Ascending aorta (tissue), 2 donors: Measurements from ENCODE around the gene GPR153. TPM values are rescaled to one million over a fixed set of nuclear protein-coding genes. Genes with fewer than 3 reads are reported as not detected.

Experiments used
- DNase-seq, 2 donors: peaks; one replicate each; pipeline ENCODE4 v3.0.0-alpha.2; 2019; ENCODE audit warnings: low spot score in 2 of 2
- H3K27ac ChIP-seq, 2 donors: fragments of 200-600 bp; sonication (generic); one replicate each; pipeline ENCODE4 v1.5.1; 2016 to 2017; ENCODE audit warnings: mild to moderate bottlenecking in 1 of 2
- H3K27me3 ChIP-seq: fragments of 200-600 bp; sonication (generic); one replicate; pipeline ENCODE4 v1.5.1; 2017
- H3K36me3 ChIP-seq, 2 donors: fragments of 200-600 bp; sonication (generic); one replicate each; pipeline ENCODE4 v1.5.1; 2016
- H3K4me1 ChIP-seq, 2 donors: fragments of 200-600 bp; sonication (generic); one replicate each; pipeline ENCODE4 v1.5.1; 2016 to 2017; ENCODE audit warnings: mild to moderate bottlenecking in 1 of 2
- H3K4me3 ChIP-seq, 2 donors: fragments of 200-600 bp; sonication (generic); one replicate each; pipeline ENCODE4 v1.5.1; 2016 to 2017; ENCODE audit warnings: mild to moderate bottlenecking in 1 of 2
- H3K9me3 ChIP-seq, 2 donors: fragments of 200-600 bp; sonication (generic); one replicate each; pipeline ENCODE4 v1.5.1; 2016
- intact Hi-C: fragments of 100-400 bp; cut with DNase I; formaldehyde crosslinking; loops from one replicate; pipeline ENCODE4 v1.15.1; 2023
- total RNA-seq: library from RNA; depleted of rRNA; stranded (reverse); fragments of >200 nt; gene quantifications from one replicate; pipeline ENCODE4 v1.1.0, GENCODE V29; 2016
- TF ChIP-seq, protein P1 (sequence below), 3 experiments: fragments of 200-600 bp in 2 of 3; fragments of 450-650 bp in 1 of 3; sonication (generic) in 2 of 3; IDR thresholded peaks; one replicate each; pipeline ENCODE4 v1.5.1; 2016 to 2019; ENCODE audit warnings: antibody characterized with exemption in 3 of 3, mild to moderate bottlenecking in 1 of 3, moderate library complexity in 1 of 3

Gene GPR153
- total RNA-seq, 1 donor from 2014 or later: 24.3 TPM

DNA sequence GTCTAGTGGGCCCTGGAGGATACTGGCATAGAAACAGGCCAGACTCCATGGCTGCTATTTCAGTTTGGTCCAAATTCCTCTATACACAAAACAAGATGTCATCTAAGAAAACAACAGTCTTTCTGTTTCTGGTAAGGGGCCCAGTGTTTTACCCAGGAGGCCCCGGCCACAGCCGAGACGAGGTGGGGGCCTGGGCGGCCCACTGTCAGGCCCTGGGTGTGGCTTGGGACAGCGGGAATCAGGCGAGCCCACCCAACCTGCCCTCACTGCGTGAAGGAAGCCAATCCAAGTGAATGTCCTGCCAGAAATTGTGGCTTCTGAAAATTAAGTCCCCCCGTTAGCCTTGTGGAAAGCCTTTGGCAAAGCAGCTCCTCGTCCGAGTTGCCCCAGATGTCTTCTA lies 31.2 kb upstream of the GPR153 start:
- Histone ChIP-seq H3K4me1 (peaks cover 7 to 14% of the 10 kb centered on the region in 2 donors), H3K27ac (no peak overlapping the region)
- intact Hi-C loops: no loop called here

DNA sequence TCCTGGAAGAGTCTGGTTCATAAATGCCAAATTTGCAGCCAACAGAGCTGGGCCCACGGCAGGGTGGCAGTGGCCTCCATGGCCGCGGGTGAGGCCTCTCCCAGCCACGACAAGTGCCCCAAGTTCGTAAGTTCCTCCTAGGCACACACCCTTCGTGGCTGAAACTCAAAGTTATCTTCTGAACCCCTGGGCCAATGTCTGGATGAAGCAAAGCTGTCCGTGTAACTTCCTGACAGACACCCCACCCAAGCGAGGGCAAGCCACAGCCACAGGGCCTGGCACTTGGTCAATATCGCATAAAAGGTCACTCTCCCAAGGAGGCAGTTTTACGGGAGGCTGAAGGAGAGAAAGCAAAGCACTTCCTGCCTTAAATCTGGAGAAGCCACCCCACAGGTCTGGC lies 27.8 kb upstream of the GPR153 start:
- intact Hi-C loops: no loop called here
- Histone ChIP-seq H3K27ac (no peak overlapping the region), H3K36me3 (peaks cover 0 to 4% of the 10 kb centered on the region in 2 donors), H3K9me3 (no peaks in the 10 kb centered on the region), H3K4me1 (peaks cover 7 to 15% of the 10 kb centered on the region in 2 donors), H3K27me3 (no peaks in the 10 kb centered on the region), H3K4me3 (no peak overlapping the region)
- no peak for DNase-seq
- TF ChIP-seq, protein P1, sequence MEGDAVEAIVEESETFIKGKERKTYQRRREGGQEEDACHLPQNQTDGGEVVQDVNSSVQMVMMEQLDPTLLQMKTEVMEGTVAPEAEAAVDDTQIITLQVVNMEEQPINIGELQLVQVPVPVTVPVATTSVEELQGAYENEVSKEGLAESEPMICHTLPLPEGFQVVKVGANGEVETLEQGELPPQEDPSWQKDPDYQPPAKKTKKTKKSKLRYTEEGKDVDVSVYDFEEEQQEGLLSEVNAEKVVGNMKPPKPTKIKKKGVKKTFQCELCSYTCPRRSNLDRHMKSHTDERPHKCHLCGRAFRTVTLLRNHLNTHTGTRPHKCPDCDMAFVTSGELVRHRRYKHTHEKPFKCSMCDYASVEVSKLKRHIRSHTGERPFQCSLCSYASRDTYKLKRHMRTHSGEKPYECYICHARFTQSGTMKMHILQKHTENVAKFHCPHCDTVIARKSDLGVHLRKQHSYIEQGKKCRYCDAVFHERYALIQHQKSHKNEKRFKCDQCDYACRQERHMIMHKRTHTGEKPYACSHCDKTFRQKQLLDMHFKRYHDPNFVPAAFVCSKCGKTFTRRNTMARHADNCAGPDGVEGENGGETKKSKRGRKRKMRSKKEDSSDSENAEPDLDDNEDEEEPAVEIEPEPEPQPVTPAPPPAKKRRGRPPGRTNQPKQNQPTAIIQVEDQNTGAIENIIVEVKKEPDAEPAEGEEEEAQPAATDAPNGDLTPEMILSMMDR (IDR thresholded peaks at IDR 0.05): no peak

More for the DNA sequence above, 31.2 kb upstream of the GPR153 start:
- no peak for DNase-seq
- H3K9me3 ChIP-seq: no peaks in the 10 kb centered on the region
- TF ChIP-seq, protein P1 (IDR thresholded peaks at IDR 0.05): no peak
- peaks cover 0 to 14% of the 10 kb centered on the region in 2 donors for H3K36me3 ChIP-seq
- H3K27me3 ChIP-seq: no peaks in the 10 kb centered on the region
- H3K4me3 ChIP-seq: no peak overlapping the region

- H3K27ac ChIP-seq: peak overlapping the region in 1 of 2 donors; percentile 29
- TF ChIP-seq, protein P1 (IDR thresholded peaks at IDR 0.05): no peak
- no peak overlapping the region for H3K4me3 ChIP-seq
- no peaks in the 10 kb centered on the region for H3K27me3 ChIP-seq
- intact Hi-C loops: no loop called here
- no peak for DNase-seq
- peaks cover 7 to 15% of the 10 kb centered on the region in 2 donors for H3K4me1 ChIP-seq
- no peaks in the 10 kb centered on the region for H3K9me3 ChIP-seq
- H3K36me3 ChIP-seq: peaks cover 0 to under 1% of the 10 kb centered on the region in 2 donors
These were observed 27.1 kb upstream of the GPR153 start for GRCh38 chr1:6288026-6288425.

DNA sequence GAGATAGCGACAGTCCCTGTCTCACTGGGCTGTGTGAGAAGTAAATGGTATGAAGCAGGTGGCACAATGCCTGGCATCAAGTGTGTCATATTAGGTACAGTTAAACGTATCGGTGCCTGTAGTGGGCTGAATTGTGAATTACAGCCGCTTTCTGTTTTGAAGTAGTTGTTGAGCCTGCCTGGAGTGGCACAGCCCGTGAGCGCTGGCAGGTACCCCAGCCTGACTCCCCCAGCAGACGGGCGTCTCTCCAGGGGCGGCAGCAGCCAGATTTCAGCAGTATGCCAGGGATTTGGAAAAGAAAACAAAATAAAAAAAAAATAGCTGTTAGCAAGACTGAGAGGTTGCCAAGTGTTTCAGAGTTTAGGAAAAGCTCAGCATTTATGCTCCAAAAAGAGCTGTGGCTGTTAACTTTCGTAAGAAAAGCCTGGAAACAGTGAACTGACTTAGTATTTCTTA lies 26.6 kb upstream of the GPR153 start:
- Histone ChIP-seq H3K36me3 (no peaks in the 10 kb centered on the region), H3K4me1 (peaks cover 7 to 15% of the 10 kb centered on the region in 2 donors), H3K27me3 (no peaks in the 10 kb centered on the region), H3K27ac (peak overlapping the region; percentile 29 to 37), H3K9me3 (no peaks in the 10 kb centered on the region), H3K4me3 (peak overlapping the region in 1 of 2 donors; percentile 1)
- DNase-seq: peak in 1 of 2 donors; percentile 75
- intact Hi-C loops: no loop called here
- TF ChIP-seq, protein P1 (IDR thresholded peaks at IDR 0.05): no peak

- intact Hi-C loops: no loop called here
- peak overlapping the region; percentile 29 to 37 for H3K27ac ChIP-seq
- no peaks in the 10 kb centered on the region for H3K36me3 ChIP-seq
- no peak for DNase-seq
- peaks cover 7 to 15% of the 10 kb centered on the region in 2 donors for H3K4me1 ChIP-seq
- no peaks in the 10 kb centered on the region for H3K27me3 ChIP-seq
- TF ChIP-seq, protein P1 (IDR thresholded peaks at IDR 0.05): no peak
- no peaks in the 10 kb centered on the region for H3K9me3 ChIP-seq
- no peak overlapping the region for H3K4me3 ChIP-seq
These were observed 26.1 kb upstream of the GPR153 start for GRCh38 chr1:6287029-6287428.

GRCh38 chr1:6286266-6286665 lies 25.4 kb upstream of the GPR153 start:
- TF ChIP-seq, protein P1 (IDR thresholded peaks at IDR 0.05): no peak
- no peak overlapping the region for H3K27ac ChIP-seq

More at GRCh38 chr1:6286266-6286665, 25.4 kb upstream of the GPR153 start:
- Histone ChIP-seq H3K27me3 (no peaks in the 10 kb centered on the region), H3K4me1 (peaks cover 7 to 15% of the 10 kb centered on the region in 2 donors), H3K9me3 (no peaks in the 10 kb centered on the region), H3K4me3 (no peak overlapping the region), H3K36me3 (no peaks in the 10 kb centered on the region)
- intact Hi-C loops: no loop called here
- DNase-seq: no peak
